Measurements from ENCODE around the gene KDSR. TPM values are rescaled to one million over a fixed set of nuclear protein-coding genes. Genes with fewer than 3 reads are reported as not detected.

Gene KDSR
- total RNA-seq, 1 experiment from 2014 or later, result 493 TPM

- DNase-seq (ENCODE audit: low spot score), result no peak
- intact Hi-C loops (cut with micrococcal nuclease; ENCODE audit: unreplicated experiment), result no loop called here
- CTCF ChIA-PET, result no interaction called here
- peak overlapping the region; percentile 57 for H3K27ac ChIP-seq (ENCODE audit: low read depth, low read length, poor library complexity, severe bottlenecking)
- BruUV-seq (replicated peaks), result no TSS peak
- H3K4me1 ChIP-seq (ENCODE audit: insufficient read depth, low read length, poor library complexity, severe bottlenecking), result peaks cover 26% of the 10 kb centered on the region
- TF ChIP-seq EZH2 (IDR thresholded peaks at IDR 0.05; ENCODE audit: borderline replicate concordance, low read depth, low read length, poor library complexity, severe bottlenecking), result no peak
- TF ChIP-seq CTCF (conservative IDR thresholded peaks at IDR 0.05; ENCODE audit: low read depth, low read length), result no peak
- H3K9me3 ChIP-seq (ENCODE audit: low read depth, low read length, poor library complexity, severe bottlenecking), result no peaks in the 10 kb centered on the region
- no peak overlapping the region for H3K4me3 ChIP-seq (ENCODE audit: low read depth, low read length, poor library complexity, severe bottlenecking)
- peaks cover 22% of the 10 kb centered on the region for H3K36me3 ChIP-seq (ENCODE audit: insufficient read depth, low read length, poor library complexity, severe bottlenecking)
- POLR2A ChIA-PET (ENCODE audit: low non-redundant PET), result no interaction called here
- no peaks in the 10 kb centered on the region for H3K27me3 ChIP-seq (replicated peaks; ENCODE audit: insufficient read depth, low read depth, low read length, poor library complexity)
Observed at GRCh38 chr18:63325086-63325686, 41.8 kb downstream of the KDSR start.

GRCh38 chr18:63322908-63323634 lies 43.9 kb downstream of the KDSR start:
- CTCF ChIA-PET, result interaction anchor here (0.6 to 1.9 kb wide), 6 partner anchors 43 to 307 kb away, joined by 3 to 15 read pairs (median 4); no protein-coding TSS in a partner anchor
- no peak overlapping the region for H3K4me3 ChIP-seq (ENCODE audit: low read depth, low read length, poor library complexity, severe bottlenecking)
- peak overlapping the region; percentile 62 for H3K27ac ChIP-seq (ENCODE audit: low read depth, low read length, poor library complexity, severe bottlenecking)
- no peaks in the 10 kb centered on the region for H3K9me3 ChIP-seq (ENCODE audit: low read depth, low read length, poor library complexity, severe bottlenecking)
- peak; percentile 85 for DNase-seq (ENCODE audit: low spot score)
- intact Hi-C loops (cut with micrococcal nuclease; ENCODE audit: unreplicated experiment), result loop anchor here (2.0 to 5.0 kb wide), 3 partner anchors 114 to 306 kb away; no protein-coding TSS in a partner anchor
- no peaks in the 10 kb centered on the region for H3K27me3 ChIP-seq (replicated peaks; ENCODE audit: insufficient read depth, low read depth, low read length, poor library complexity)
- POLR2A ChIA-PET (ENCODE audit: low non-redundant PET), result no interaction called here
- peaks cover 23% of the 10 kb centered on the region for H3K4me1 ChIP-seq (ENCODE audit: insufficient read depth, low read length, poor library complexity, severe bottlenecking)
- BruUV-seq (replicated peaks), result no TSS peak
- peaks cover 7% of the 10 kb centered on the region for H3K36me3 ChIP-seq (ENCODE audit: insufficient read depth, low read length, poor library complexity, severe bottlenecking)
- TF ChIP-seq EZH2 (IDR thresholded peaks at IDR 0.05; ENCODE audit: borderline replicate concordance, low read depth, low read length, poor library complexity, severe bottlenecking) (no peak), CTCF (conservative IDR thresholded peaks at IDR 0.05; ENCODE audit: low read depth, low read length) (peak; percentile 86)

- TF ChIP-seq CTCF (conservative IDR thresholded peaks at IDR 0.05; ENCODE audit: low read depth, low read length) (no peak), EZH2 (IDR thresholded peaks at IDR 0.05; ENCODE audit: borderline replicate concordance, low read depth, low read length, poor library complexity, severe bottlenecking) (no peak)
- no peaks in the 10 kb centered on the region for H3K9me3 ChIP-seq (ENCODE audit: low read depth, low read length, poor library complexity, severe bottlenecking)
- no TSS peak for BruUV-seq (replicated peaks)
- H3K4me3 ChIP-seq (ENCODE audit: low read depth, low read length, poor library complexity, severe bottlenecking), result no peak overlapping the region
- no peaks in the 10 kb centered on the region for H3K27me3 ChIP-seq (replicated peaks; ENCODE audit: insufficient read depth, low read depth, low read length, poor library complexity)
- intact Hi-C loops (cut with micrococcal nuclease; ENCODE audit: unreplicated experiment), result loop anchor here (2.0 to 5.0 kb wide), 3 partner anchors 115 to 305 kb away; no protein-coding TSS in a partner anchor
- H3K4me1 ChIP-seq (ENCODE audit: insufficient read depth, low read length, poor library complexity, severe bottlenecking), result peaks cover 23% of the 10 kb centered on the region
- ChIA-PET POLR2A (ENCODE audit: low non-redundant PET) (interaction anchor here (0.7 kb wide), 1 partner anchor 533 kb away, joined by 3 read pairs; no protein-coding TSS in a partner anchor), CTCF (interaction anchor here (1.0 to 1.9 kb wide), 2 partner anchors 298 to 306 kb away, joined by 4 to 15 read pairs; no protein-coding TSS in a partner anchor)
- H3K27ac ChIP-seq (ENCODE audit: low read depth, low read length, poor library complexity, severe bottlenecking), result peak overlapping the region; percentile 62
- no peak for DNase-seq (ENCODE audit: low spot score)
- peaks cover 3% of the 10 kb centered on the region for H3K36me3 ChIP-seq (ENCODE audit: insufficient read depth, low read length, poor library complexity, severe bottlenecking)
Observed at GRCh38 chr18:63322206-63322605, 44.8 kb downstream of the KDSR start.
